ENCODE results near the gene SH3GL1. TPM values are rescaled to one million over a fixed set of nuclear protein-coding genes. Genes with fewer than 3 reads are reported as not detected.

Gene SH3GL1
- total RNA-seq, 2 donors from 2014 or later: 42.3 to 44.4 TPM

- DNase-seq (no peak), ATAC-seq (no peak)
- intact Hi-C loops (cut with DNase I, micrococcal nuclease): no loop called here
Measured at GRCh38 chr19:4436231-4436630, 35.9 kb upstream of the SH3GL1 start.

- ATAC-seq (no peak), DNase-seq (no peak)
- intact Hi-C loops (cut with DNase I, micrococcal nuclease): no loop called here
Measured at GRCh38 chr19:4434391-4434790, 34.0 kb upstream of the SH3GL1 start.

GRCh38 chr19:4432918-4433506, 32.7 kb upstream of the SH3GL1 start:
- intact Hi-C loops (cut with DNase I, micrococcal nuclease): no loop called here
- ATAC-seq: no peak
- DNase-seq: no peak

GRCh38 chr19:4431808-4432674, 31.7 kb upstream of the SH3GL1 start:
- intact Hi-C loops (cut with DNase I, micrococcal nuclease): no loop called here
- DNase-seq: no peak
- ATAC-seq: peak; percentile 12

- DNase-seq: no peak
- intact Hi-C loops (cut with DNase I, micrococcal nuclease): no loop called here
- ATAC-seq: no peak
Measured at GRCh38 chr19:4431296-4431695, 30.9 kb upstream of the SH3GL1 start.

GRCh38 chr19:4430760-4431159, 30.4 kb upstream of the SH3GL1 start:
- ATAC-seq (no peak), DNase-seq (no peak)
- intact Hi-C loops (cut with DNase I, micrococcal nuclease): no loop called here

GRCh38 chr19:4429771-4430171, 29.4 kb upstream of the SH3GL1 start:
- ATAC-seq (no peak), DNase-seq (no peak)
- intact Hi-C loops (cut with DNase I, micrococcal nuclease): no loop called here

GRCh38 chr19:4429256-4429655, 28.9 kb upstream of the SH3GL1 start:
- ATAC-seq (no peak), DNase-seq (no peak)

GRCh38 chr19:4428326-4428975, 28.1 kb upstream of the SH3GL1 start:
- no peak for ATAC-seq
- intact Hi-C loops (cut with DNase I, micrococcal nuclease): no loop called here

More at GRCh38 chr19:4429256-4429655, 28.9 kb upstream of the SH3GL1 start:
- intact Hi-C loops (cut with DNase I, micrococcal nuclease): no loop called here

GRCh38 chr19:4425537-4425936, 25.2 kb upstream of the SH3GL1 start:
- DNase-seq (no peak), ATAC-seq (no peak)
- intact Hi-C loops (cut with DNase I, micrococcal nuclease): no loop called here

More at GRCh38 chr19:4428326-4428975, 28.1 kb upstream of the SH3GL1 start:
- no peak for DNase-seq

- intact Hi-C loops (cut with DNase I, micrococcal nuclease): no loop called here
- DNase-seq: no peak
- no peak for ATAC-seq
Measured at GRCh38 chr19:4423416-4424126, 23.2 kb upstream of the SH3GL1 start.

- intact Hi-C loops (cut with DNase I, micrococcal nuclease): no loop called here
- no peak for ATAC-seq
- no peak for DNase-seq
Measured at GRCh38 chr19:4416268-4416667, 15.9 kb upstream of the SH3GL1 start.

GRCh38 chr19:4415352-4415751, 15.0 kb upstream of the SH3GL1 start:
- no peak for DNase-seq
- ATAC-seq: no peak
- intact Hi-C loops (cut with DNase I, micrococcal nuclease): no loop called here

- DNase-seq (no peak), ATAC-seq (no peak)
- intact Hi-C loops (cut with DNase I, micrococcal nuclease): no loop called here
Measured at GRCh38 chr19:4414800-4415321, 14.5 kb upstream of the SH3GL1 start.

- no peak for ATAC-seq
- DNase-seq: no peak
- intact Hi-C loops (cut with DNase I, micrococcal nuclease): no loop called here
Measured at GRCh38 chr19:4414144-4414799, 13.9 kb upstream of the SH3GL1 start.

GRCh38 chr19:4413588-4413987, 13.2 kb upstream of the SH3GL1 start:
- ATAC-seq (no peak), DNase-seq (no peak)
- intact Hi-C loops (cut with DNase I, micrococcal nuclease): no loop called here

GRCh38 chr19:4409123-4409933, 9.0 kb upstream of the SH3GL1 start:
- no peak for DNase-seq
- ATAC-seq: no peak
- intact Hi-C loops (cut with DNase I, micrococcal nuclease): no loop called here

GRCh38 chr19:4406626-4407025, 6.3 kb upstream of the SH3GL1 start:
- ATAC-seq (no peak), DNase-seq (no peak)
- intact Hi-C loops (cut with DNase I, micrococcal nuclease): no loop called here
